Measurements from ENCODE around the gene NEK5. TPM values are rescaled to one million over a fixed set of nuclear protein-coding genes. Genes with fewer than 3 reads are reported as not detected.
"Not testable (repeated sequence)": the region's sequence is repeated elsewhere in the genome, so short reads cannot be mapped to it uniquely, and the experiment has no call there.

The NEK5 gene
- total and polyA plus RNA-seq, 2 donors: 0.28 to 0.34 TPM

- no peak for DNase-seq (ENCODE audit: low read depth in 6 of 9, low spot score in 9 of 9)
- Histone ChIP-seq H3K36me3 (ENCODE audit: control insufficient read depth in 2 of 2, insufficient read depth in 2 of 2, low read length in 1 of 2) (peaks cover 11 to 36% of the 10 kb centered on the region in 2 donors), H3K4me3 (ENCODE audit: low read length in 2 of 2) (no peak overlapping the region), H3K9me3 (ENCODE audit: control insufficient read depth in 2 of 2, insufficient read depth in 1 of 2, low read length in 1 of 2) (no peaks in the 10 kb centered on the region), H3K4me1 (ENCODE audit: control insufficient read depth in 2 of 2, insufficient read depth in 2 of 2, low read length in 2 of 2) (peaks cover 0 to 5% of the 10 kb centered on the region in 2 donors), H3K27me3 (ENCODE audit: control insufficient read depth in 2 of 2, insufficient read depth in 1 of 2, low read length in 1 of 2) (peaks cover 0 to 2% of the 10 kb centered on the region in 2 donors), H3K27ac (ENCODE audit: low read depth in 1 of 2, low read length in 1 of 2) (no peak overlapping the region)
These were observed 36.1 kb upstream of the NEK5 start for GRCh38 chr13:52164989-52165388.

- not testable (repeated sequence) for H3K27ac ChIP-seq (ENCODE audit: low read depth in 1 of 2, low read length in 1 of 2); H3K9me3 ChIP-seq (ENCODE audit: control insufficient read depth in 2 of 2, insufficient read depth in 1 of 2, low read length in 1 of 2); DNase-seq (ENCODE audit: low read depth in 6 of 9, low spot score in 9 of 9); H3K4me3 ChIP-seq (ENCODE audit: low read length in 2 of 2)
- peaks cover 0 to 12% of the 10 kb centered on the region in 2 donors for H3K27me3 ChIP-seq (ENCODE audit: control insufficient read depth in 2 of 2, insufficient read depth in 1 of 2, low read length in 1 of 2)
- peaks cover 8 to 31% of the 10 kb centered on the region in 2 donors for H3K36me3 ChIP-seq (ENCODE audit: control insufficient read depth in 2 of 2, insufficient read depth in 2 of 2, low read length in 1 of 2)
- peaks cover 4 to 13% of the 10 kb centered on the region in 2 donors for H3K4me1 ChIP-seq (ENCODE audit: control insufficient read depth in 2 of 2, insufficient read depth in 2 of 2, low read length in 2 of 2)
- WGBS: 93% methylated on average over 3 of the region's 3 CpGs
These were observed 35.0 kb upstream of the NEK5 start for GRCh38 chr13:52163878-52164277.

- peaks cover 0 to 19% of the 10 kb centered on the region in 2 donors for H3K36me3 ChIP-seq (ENCODE audit: control insufficient read depth in 2 of 2, insufficient read depth in 2 of 2, low read length in 1 of 2)
- no peak overlapping the region for H3K27ac ChIP-seq (ENCODE audit: low read depth in 1 of 2, low read length in 1 of 2)
- no peaks in the 10 kb centered on the region for H3K9me3 ChIP-seq (ENCODE audit: control insufficient read depth in 2 of 2, insufficient read depth in 1 of 2, low read length in 1 of 2)
- 76% methylated on average over 5 of the region's 5 CpGs for WGBS
- H3K27me3 ChIP-seq (ENCODE audit: control insufficient read depth in 2 of 2, insufficient read depth in 1 of 2, low read length in 1 of 2): peaks cover 0 to 13% of the 10 kb centered on the region in 2 donors
- H3K4me1 ChIP-seq (ENCODE audit: control insufficient read depth in 2 of 2, insufficient read depth in 2 of 2, low read length in 2 of 2): peaks cover 4 to 17% of the 10 kb centered on the region in 2 donors
- no peak for DNase-seq (ENCODE audit: low read depth in 6 of 9, low spot score in 9 of 9)
- H3K4me3 ChIP-seq (ENCODE audit: low read length in 2 of 2): no peak overlapping the region
These were observed 33.6 kb upstream of the NEK5 start for GRCh38 chr13:52162279-52163101.

- Histone ChIP-seq H3K36me3 (ENCODE audit: control insufficient read depth in 2 of 2, insufficient read depth in 2 of 2, low read length in 1 of 2) (peaks cover 0 to 8% of the 10 kb centered on the region in 2 donors), H3K4me3 (ENCODE audit: low read length in 2 of 2) (no peak overlapping the region), H3K9me3 (ENCODE audit: control insufficient read depth in 2 of 2, insufficient read depth in 1 of 2, low read length in 1 of 2) (no peaks in the 10 kb centered on the region), H3K27me3 (ENCODE audit: control insufficient read depth in 2 of 2, insufficient read depth in 1 of 2, low read length in 1 of 2) (peaks cover 0 to 13% of the 10 kb centered on the region in 2 donors), H3K27ac (ENCODE audit: low read depth in 1 of 2, low read length in 1 of 2) (no peak overlapping the region), H3K4me1 (ENCODE audit: control insufficient read depth in 2 of 2, insufficient read depth in 2 of 2, low read length in 2 of 2) (peaks cover 4 to 17% of the 10 kb centered on the region in 2 donors)
- WGBS: 92% methylated on average over 3 of the region's 3 CpGs
- no peak for DNase-seq (ENCODE audit: low read depth in 6 of 9, low spot score in 9 of 9)
These were observed 32.3 kb upstream of the NEK5 start for GRCh38 chr13:52161181-52161646.

- Histone ChIP-seq H3K27ac (ENCODE audit: low read depth in 1 of 2, low read length in 1 of 2) (no peak overlapping the region), H3K27me3 (ENCODE audit: control insufficient read depth in 2 of 2, insufficient read depth in 1 of 2, low read length in 1 of 2) (peaks cover 0 to 13% of the 10 kb centered on the region in 2 donors), H3K9me3 (ENCODE audit: control insufficient read depth in 2 of 2, insufficient read depth in 1 of 2, low read length in 1 of 2) (no peaks in the 10 kb centered on the region), H3K4me3 (ENCODE audit: low read length in 2 of 2) (no peak overlapping the region), H3K4me1 (ENCODE audit: control insufficient read depth in 2 of 2, insufficient read depth in 2 of 2, low read length in 2 of 2) (peaks cover 4 to 17% of the 10 kb centered on the region in 2 donors), H3K36me3 (ENCODE audit: control insufficient read depth in 2 of 2, insufficient read depth in 2 of 2, low read length in 1 of 2) (peaks cover 0 to 2% of the 10 kb centered on the region in 2 donors)
- WGBS: 12% methylated on average over 6 of the region's 6 CpGs
- peak in 2 of 9 donors; percentile 14 to 31 for DNase-seq (ENCODE audit: low read depth in 6 of 9, low spot score in 9 of 9)
These were observed 31.6 kb upstream of the NEK5 start for GRCh38 chr13:52160506-52160905.

- H3K4me1 ChIP-seq (ENCODE audit: control insufficient read depth in 2 of 2, insufficient read depth in 2 of 2, low read length in 2 of 2): peaks cover 4 to 17% of the 10 kb centered on the region in 2 donors
These were observed 31.2 kb upstream of the NEK5 start for GRCh38 chr13:52160053-52160452.

GRCh38 chr13:52159159-52159982, 30.5 kb upstream of the NEK5 start, which contains the start of gene NEK3:
NEK3 (minus strand) TSS chr13:52159597; CDS start chr13:52156191, 3,406 bp downstream.
- Histone ChIP-seq H3K36me3 (ENCODE audit: control insufficient read depth in 2 of 2, insufficient read depth in 2 of 2, low read length in 1 of 2) (no peaks in the 10 kb centered on the region), H3K27me3 (ENCODE audit: control insufficient read depth in 2 of 2, insufficient read depth in 1 of 2, low read length in 1 of 2) (peaks cover 0 to 13% of the 10 kb centered on the region in 2 donors), H3K4me1 (ENCODE audit: control insufficient read depth in 2 of 2, insufficient read depth in 2 of 2, low read length in 2 of 2) (peaks cover 4 to 17% of the 10 kb centered on the region in 2 donors), H3K4me3 (ENCODE audit: low read length in 2 of 2) (peak within 1 kb of the TSS; percentile 65 to 70), H3K27ac (ENCODE audit: low read depth in 1 of 2, low read length in 1 of 2) (peak within 1 kb of the TSS; percentile 18 to 32), H3K9me3 (ENCODE audit: control insufficient read depth in 2 of 2, insufficient read depth in 1 of 2, low read length in 1 of 2) (no peaks in the 10 kb centered on the region)
- 5% methylated on average over 74 of the region's 74 CpGs for WGBS
- DNase-seq (ENCODE audit: low read depth in 6 of 9, low spot score in 9 of 9): peak in 7 of 9 donors; percentile 26 to 68 (median 44)

More at GRCh38 chr13:52160053-52160452, 31.2 kb upstream of the NEK5 start:
- Histone ChIP-seq H3K27ac (ENCODE audit: low read depth in 1 of 2, low read length in 1 of 2) (no peak overlapping the region), H3K9me3 (ENCODE audit: control insufficient read depth in 2 of 2, insufficient read depth in 1 of 2, low read length in 1 of 2) (no peaks in the 10 kb centered on the region), H3K36me3 (ENCODE audit: control insufficient read depth in 2 of 2, insufficient read depth in 2 of 2, low read length in 1 of 2) (no peaks in the 10 kb centered on the region), H3K27me3 (ENCODE audit: control insufficient read depth in 2 of 2, insufficient read depth in 1 of 2, low read length in 1 of 2) (peaks cover 0 to 13% of the 10 kb centered on the region in 2 donors), H3K4me3 (ENCODE audit: low read length in 2 of 2) (no peak overlapping the region)
- WGBS: 97% methylated on average over 6 of the region's 6 CpGs
- DNase-seq (ENCODE audit: low read depth in 6 of 9, low spot score in 9 of 9): no peak

- Histone ChIP-seq H3K27ac (ENCODE audit: low read depth in 1 of 2, low read length in 1 of 2) (peak overlapping the region; percentile 18 to 32), H3K36me3 (ENCODE audit: control insufficient read depth in 2 of 2, insufficient read depth in 2 of 2, low read length in 1 of 2) (no peaks in the 10 kb centered on the region), H3K27me3 (ENCODE audit: control insufficient read depth in 2 of 2, insufficient read depth in 1 of 2, low read length in 1 of 2) (peaks cover 0 to 13% of the 10 kb centered on the region in 2 donors), H3K4me1 (ENCODE audit: control insufficient read depth in 2 of 2, insufficient read depth in 2 of 2, low read length in 2 of 2) (peaks cover 4 to 17% of the 10 kb centered on the region in 2 donors), H3K9me3 (ENCODE audit: control insufficient read depth in 2 of 2, insufficient read depth in 1 of 2, low read length in 1 of 2) (no peaks in the 10 kb centered on the region), H3K4me3 (ENCODE audit: low read length in 2 of 2) (peak overlapping the region; percentile 65 to 70)
- peak in 1 of 9 donors; percentile 4 for DNase-seq (ENCODE audit: low read depth in 6 of 9, low spot score in 9 of 9)
- 26% methylated on average over 17 of the region's 17 CpGs for WGBS
These were observed 29.8 kb upstream of the NEK5 start for GRCh38 chr13:52158629-52159158.
